Dedifferentiated amniotic fluid mesenchymal stem cell (primary cell): ENCODE results near the gene SLC41A2.
"Not testable (repeated sequence)": the region's sequence is repeated elsewhere in the genome, so short reads cannot be mapped to it uniquely, and the experiment has no call there.

Experiments used
- DNase-seq: peaks from one replicate; pipeline ENCODE4 v3.0.0-alpha.2; 2016; ENCODE audit errors: extremely low spot score

SLC41A2 gene

GRCh38 chr12:104958001-104958804 is at the start of gene SLC41A2:
SLC41A2 (minus strand) TSS chr12:104958290; CDS start chr12:104928527, 29,763 bp downstream.
- peak; percentile 94 for DNase-seq

GRCh38 chr12:105001476-105001875 is 43.4 kb upstream of the SLC41A2 start:
- no peak for DNase-seq

GRCh38 chr12:104999347-104999685 is 41.2 kb upstream of the SLC41A2 start:
- DNase-seq: no peak

- no peak for DNase-seq
Measured at GRCh38 chr12:104998423-104999346, 40.6 kb upstream of the SLC41A2 start.

- no peak for DNase-seq
Measured at GRCh38 chr12:104997541-104997940, 39.5 kb upstream of the SLC41A2 start.

- no peak for DNase-seq
Measured at GRCh38 chr12:104994336-104994735, 36.2 kb upstream of the SLC41A2 start.

GRCh38 chr12:104991565-104992128 is 33.6 kb upstream of the SLC41A2 start:
- DNase-seq: no peak

GRCh38 chr12:104990950-104991349 is 32.9 kb upstream of the SLC41A2 start:
- no peak for DNase-seq

GRCh38 chr12:104986022-104986941 is 28.2 kb upstream of the SLC41A2 start, which contains the start of gene NOPCHAP1:
NOPCHAP1 (plus strand) TSS chr12:104986316; CDS start chr12:104986353, 37 bp downstream.
- DNase-seq: peak; percentile 86

- no peak for DNase-seq
Measured at GRCh38 chr12:104985206-104985605, 27.1 kb upstream of the SLC41A2 start.

GRCh38 chr12:104977688-104978087 is 19.6 kb upstream of the SLC41A2 start:
- DNase-seq: not testable (repeated sequence)

GRCh38 chr12:104976703-104977102 is 18.6 kb upstream of the SLC41A2 start:
- no peak for DNase-seq

GRCh38 chr12:104975587-104976343 is 17.7 kb upstream of the SLC41A2 start:
- DNase-seq: no peak

- no peak for DNase-seq
Measured at GRCh38 chr12:104974626-104975290, 16.7 kb upstream of the SLC41A2 start.

GRCh38 chr12:104973250-104973649 is 15.2 kb upstream of the SLC41A2 start:
- DNase-seq: no peak

- no peak for DNase-seq
Measured at GRCh38 chr12:104971306-104971705, 13.2 kb upstream of the SLC41A2 start.

GRCh38 chr12:104969343-104969742 is 11.3 kb upstream of the SLC41A2 start:
- DNase-seq: no peak

GRCh38 chr12:104966677-104967076 is 8.6 kb upstream of the SLC41A2 start:
- DNase-seq: no peak

- no peak for DNase-seq
Measured at GRCh38 chr12:104964856-104965205, 6.7 kb upstream of the SLC41A2 start.
